Progenitor cell of endocrine pancreas (in vitro differentiated cells): ENCODE results near the gene MPG. TPM values are rescaled to one million over a fixed set of nuclear protein-coding genes. Genes with fewer than 3 reads are reported as not detected.

Experiments
- DNase-seq: peaks from one replicate; pipeline ENCODE4 v3.0.0; 2021; ENCODE audit warnings: low spot score; ENCODE audit not compliant: unreplicated experiment
- H3K27ac Mint-ChIP-seq: 2 replicates; pipeline ENCODE4 v1.8.0; 2021; ENCODE audit warnings: mild to moderate bottlenecking, moderate library complexity, mixed read lengths
- H3K27me3 Mint-ChIP-seq: 2 replicates; pipeline ENCODE4 v1.8.0; 2021; ENCODE audit warnings: mixed read lengths
- H3K36me3 Mint-ChIP-seq: 2 replicates; pipeline ENCODE4 v1.8.0; 2022; ENCODE audit warnings: mixed read lengths; ENCODE audit not compliant: insufficient read depth
- H3K4me1 Mint-ChIP-seq: 2 replicates; pipeline ENCODE4 v1.8.0; 2021; ENCODE audit warnings: low read depth, mixed read lengths
- H3K4me3 Mint-ChIP-seq: 2 replicates; pipeline ENCODE4 v1.8.0; 2021; ENCODE audit warnings: low read depth, mild to moderate bottlenecking, moderate library complexity, mixed read lengths
- H3K9me3 Mint-ChIP-seq: 2 replicates; pipeline ENCODE4 v1.8.0; 2021; ENCODE audit warnings: low read depth, mixed read lengths
- CTCF ChIP-seq: fragments of 200-600 bp; sonication (generic); IDR thresholded peaks from one replicate; pipeline ENCODE4 v1.5.0; 2021; ENCODE audit warnings: antibody characterized with exemption, mild to moderate bottlenecking; ENCODE audit not compliant: unreplicated experiment
- total RNA-seq: library from RNA; stranded (reverse); gene quantifications from 2 replicates; pipeline ENCODE4 v1.2.1, GENCODE V29; 2021

Gene MPG
- total RNA-seq, 1 donor from 2014 or later: 35.2 TPM

GRCh38 chr16:116015-116414 lies 38.0 kb downstream of the MPG start:
- H3K4me3 Mint-ChIP-seq: no peak overlapping the region
- no peak for DNase-seq
- no peaks in the 10 kb centered on the region for H3K27me3 Mint-ChIP-seq
- H3K36me3 Mint-ChIP-seq: peaks cover 10% of the 10 kb centered on the region
- no peaks in the 10 kb centered on the region for H3K9me3 Mint-ChIP-seq
- no peak overlapping the region for H3K27ac Mint-ChIP-seq
- TF ChIP-seq CTCF: no peak
- H3K4me1 Mint-ChIP-seq: no peaks in the 10 kb centered on the region

- TF ChIP-seq CTCF: peak; percentile 73
- DNase-seq: peak; percentile 62
- Mint-ChIP-seq H3K36me3 (peaks cover 5% of the 10 kb centered on the region), H3K27ac (no peak overlapping the region), H3K4me1 (no peaks in the 10 kb centered on the region), H3K4me3 (no peak overlapping the region), H3K27me3 (no peaks in the 10 kb centered on the region), H3K9me3 (no peaks in the 10 kb centered on the region)
Measured at GRCh38 chr16:117379-118365, 39.6 kb downstream of the MPG start.

- no peaks in the 10 kb centered on the region for H3K27me3 Mint-ChIP-seq
- TF ChIP-seq CTCF: no peak
- peaks cover 5% of the 10 kb centered on the region for H3K36me3 Mint-ChIP-seq
- no peaks in the 10 kb centered on the region for H3K9me3 Mint-ChIP-seq
- H3K4me1 Mint-ChIP-seq: no peaks in the 10 kb centered on the region
- no peak for DNase-seq
- no peak overlapping the region for H3K4me3 Mint-ChIP-seq
- no peak overlapping the region for H3K27ac Mint-ChIP-seq
Measured at GRCh38 chr16:118857-119256, 40.8 kb downstream of the MPG start.

GRCh38 chr16:119295-119694 lies 41.3 kb downstream of the MPG start:
- no peaks in the 10 kb centered on the region for H3K4me1 Mint-ChIP-seq
- DNase-seq: no peak
- no peaks in the 10 kb centered on the region for H3K27me3 Mint-ChIP-seq
- no peak overlapping the region for H3K27ac Mint-ChIP-seq
- no peaks in the 10 kb centered on the region for H3K9me3 Mint-ChIP-seq
- peaks cover 5% of the 10 kb centered on the region for H3K36me3 Mint-ChIP-seq
- H3K4me3 Mint-ChIP-seq: no peak overlapping the region
- TF ChIP-seq CTCF: no peak

- DNase-seq: no peak
- Mint-ChIP-seq H3K4me1 (no peaks in the 10 kb centered on the region), H3K27ac (no peak overlapping the region), H3K9me3 (no peaks in the 10 kb centered on the region), H3K36me3 (peaks cover 5% of the 10 kb centered on the region), H3K4me3 (no peak overlapping the region), H3K27me3 (no peaks in the 10 kb centered on the region)
- TF ChIP-seq CTCF: no peak
Measured at GRCh38 chr16:119835-120491, 41.9 kb downstream of the MPG start.
